T-helper 9 cell (primary cell): ENCODE results near the gene SMIM9.
"Not testable (repeated sequence)": the region's sequence is repeated elsewhere in the genome, so short reads cannot be mapped to it uniquely, and the experiment has no call there.

Experiments used
- DNase-seq: peaks from one replicate; pipeline ENCODE4 v3.0.0-alpha.2; 2020
- total RNA-seq, 2 donors: gene quantifications; one replicate each; lab custom pipeline; 2026; lab: John Stamatoyannopoulos, UW

Gene SMIM9
- total RNA-seq: 0 reads per million in 2 donors

- DNase-seq: no peak
Measured at GRCh38 chrX:154834562-154834961, at the start of gene SMIM9. TSS of gene SMIM9 (minus strand) at chrX:154834662. CDS start at chrX:154830856, 3,806 bp downstream.

- not testable (repeated sequence) for DNase-seq
Measured at GRCh38 chrX:154884069-154884468, 49.6 kb upstream of the SMIM9 start.

GRCh38 chrX:154873329-154873728, 38.9 kb upstream of the SMIM9 start:
- DNase-seq: no peak

GRCh38 chrX:154868522-154868921, 34.1 kb upstream of the SMIM9 start:
- not testable (repeated sequence) for DNase-seq

- no peak for DNase-seq
Measured at GRCh38 chrX:154855256-154855655, 20.8 kb upstream of the SMIM9 start.

- no peak for DNase-seq
Measured at GRCh38 chrX:154850957-154851611, 16.6 kb upstream of the SMIM9 start.

- no peak for DNase-seq
Measured at GRCh38 chrX:154840856-154841255, 6.4 kb upstream of the SMIM9 start.

- DNase-seq: no peak
Measured at GRCh38 chrX:154836163-154836562, 1.7 kb upstream of the SMIM9 start.

- DNase-seq: no peak
Measured at GRCh38 chrX:154833746-154834274, 652 bp downstream of the SMIM9 start.

- DNase-seq: no peak
Measured at GRCh38 chrX:154829926-154830442, 4.5 kb downstream of the SMIM9 start.

- no peak for DNase-seq
Measured at GRCh38 chrX:154829134-154829533, 5.3 kb downstream of the SMIM9 start.

- DNase-seq: no peak
Measured at GRCh38 chrX:154828016-154828408, 6.5 kb downstream of the SMIM9 start.

- DNase-seq: no peak
Measured at GRCh38 chrX:154827194-154828015, 7.1 kb downstream of the SMIM9 start.

- DNase-seq: not testable (repeated sequence)
Measured at GRCh38 chrX:154825586-154825985, 8.9 kb downstream of the SMIM9 start.

- DNase-seq: no peak
Measured at GRCh38 chrX:154824638-154825037, 9.8 kb downstream of the SMIM9 start.

- DNase-seq: no peak
Measured at GRCh38 chrX:154822029-154822428, 12.4 kb downstream of the SMIM9 start.

- no peak for DNase-seq
Measured at GRCh38 chrX:154821523-154821922, 12.9 kb downstream of the SMIM9 start.

- DNase-seq: no peak
Measured at GRCh38 chrX:154819771-154820341, 14.6 kb downstream of the SMIM9 start.

- DNase-seq: no peak
Measured at GRCh38 chrX:154818916-154819770, 15.3 kb downstream of the SMIM9 start.

GRCh38 chrX:154817048-154817618, 17.3 kb downstream of the SMIM9 start:
- DNase-seq: not testable (repeated sequence)

GRCh38 chrX:154816326-154816898, 18.1 kb downstream of the SMIM9 start:
- not testable (repeated sequence) for DNase-seq
